ENCODE data around the gene HEY2.
"Not testable (repeated sequence)": the region's sequence is repeated elsewhere in the genome, so short reads cannot be mapped to it uniquely, and the experiment has no call there.

The HEY2 gene

GRCh38 chr6:125749173-125749864, at the start of gene HEY2:
Gene HEY2, plus strand, starts transcription at chr6:125749632. Its CDS starts 145 bp downstream, at chr6:125749777.
- peak; percentile 90 for DNase-seq

- no peak for DNase-seq
Measured at GRCh38 chr6:125700581-125701353, 48.7 kb upstream of the HEY2 start.

- DNase-seq, result no peak
Measured at GRCh38 chr6:125701354-125701668, 48.1 kb upstream of the HEY2 start.

GRCh38 chr6:125703882-125704281, 45.5 kb upstream of the HEY2 start:
- not testable (repeated sequence) for DNase-seq

- no peak for DNase-seq
Measured at GRCh38 chr6:125707615-125708243, 41.7 kb upstream of the HEY2 start.

GRCh38 chr6:125711013-125711675, 38.3 kb upstream of the HEY2 start:
- no peak for DNase-seq

GRCh38 chr6:125714441-125715090, 34.9 kb upstream of the HEY2 start:
- DNase-seq, result no peak

GRCh38 chr6:125717120-125717731, 32.2 kb upstream of the HEY2 start:
- DNase-seq, result no peak

GRCh38 chr6:125718109-125718508, 31.3 kb upstream of the HEY2 start:
- DNase-seq, result no peak

- DNase-seq, result no peak
Measured at GRCh38 chr6:125722886-125723285, 26.5 kb upstream of the HEY2 start.

GRCh38 chr6:125727216-125727615, 22.2 kb upstream of the HEY2 start:
- DNase-seq, result no peak

GRCh38 chr6:125728739-125729138, 20.7 kb upstream of the HEY2 start:
- DNase-seq, result no peak

GRCh38 chr6:125729983-125730382, 19.4 kb upstream of the HEY2 start:
- no peak for DNase-seq

GRCh38 chr6:125732398-125732797, 17.0 kb upstream of the HEY2 start:
- no peak for DNase-seq

GRCh38 chr6:125733516-125734300, 15.7 kb upstream of the HEY2 start:
- DNase-seq, result no peak

GRCh38 chr6:125738276-125738675, 11.2 kb upstream of the HEY2 start:
- no peak for DNase-seq

GRCh38 chr6:125739364-125739763, 10.1 kb upstream of the HEY2 start:
- no peak for DNase-seq

GRCh38 chr6:125741336-125741735, 8.1 kb upstream of the HEY2 start:
- DNase-seq, result no peak

GRCh38 chr6:125742024-125742423, 7.4 kb upstream of the HEY2 start:
- no peak for DNase-seq

- DNase-seq, result no peak
Measured at GRCh38 chr6:125742464-125743120, 6.8 kb upstream of the HEY2 start.

GRCh38 chr6:125743604-125744003, 5.8 kb upstream of the HEY2 start:
- DNase-seq, result no peak

All from activated CD4-positive, CD25-positive, alpha-beta regulatory T cell treated with anti-CD3 and anti-CD28 coated beads, Interleukin-2, amount 50 U/mL, for 72 hours (primary cell).